ENCODE results near the gene FBXW5.

Gene FBXW5

DNA sequence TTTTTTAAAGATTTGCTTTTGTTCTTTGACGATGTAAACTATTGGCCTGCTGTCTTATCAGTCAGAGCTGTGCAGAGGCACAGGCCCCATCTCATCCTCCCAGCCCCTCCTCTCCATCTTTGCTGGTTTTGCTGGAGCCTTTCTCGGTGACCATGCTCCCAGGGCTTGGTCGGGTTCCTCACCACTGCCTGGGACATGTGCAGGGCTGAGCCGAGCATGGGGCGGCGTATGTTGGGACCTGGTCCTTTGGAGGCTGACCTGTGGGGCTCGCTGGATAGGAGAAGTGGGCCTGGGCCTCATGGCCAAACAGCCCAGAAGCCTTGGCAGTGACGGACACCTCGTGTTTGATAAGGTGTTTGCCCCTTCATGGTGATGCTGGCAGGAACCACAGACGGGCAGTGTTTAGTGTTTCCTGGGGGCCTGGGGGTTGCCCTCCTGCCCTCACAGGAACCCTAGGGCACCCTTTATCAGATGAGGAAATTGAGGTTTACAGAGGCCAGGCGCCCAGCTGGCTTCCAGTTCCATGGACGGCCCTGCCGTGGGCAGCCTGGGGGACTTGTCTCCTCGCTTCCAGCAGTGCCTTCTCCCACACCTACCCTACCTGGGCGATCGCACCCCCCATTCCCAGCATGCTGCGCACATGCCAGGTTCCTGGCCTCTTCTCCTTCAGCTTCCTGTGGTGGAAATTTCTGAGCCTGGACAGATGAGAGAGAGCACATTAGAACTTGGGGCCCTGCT, 30.7 kb downstream of the FBXW5 start:
- no peak for DNase-seq (ENCODE audit: low read depth in 1 of 2, low spot score in 1 of 2)

DNA sequence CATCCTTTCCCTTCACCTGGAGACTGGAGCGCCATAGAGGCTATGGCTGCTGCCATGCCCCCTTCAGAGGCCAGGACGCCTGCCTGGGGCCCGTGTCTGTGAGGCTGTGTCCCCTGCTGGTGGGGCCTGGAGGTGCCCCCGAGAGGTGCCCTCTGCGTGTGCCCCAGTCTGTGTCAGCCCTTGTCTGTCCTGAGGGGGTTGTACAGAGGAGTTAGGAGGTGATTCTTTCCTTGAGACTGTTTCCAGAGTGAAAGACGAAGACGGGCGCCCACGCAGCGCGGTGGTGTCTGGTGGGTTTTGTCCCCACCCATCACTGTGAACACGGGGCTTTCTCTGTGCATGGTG, 33.7 kb downstream of the FBXW5 start:
- no peak for DNase-seq (ENCODE audit: low read depth in 1 of 2, low spot score in 1 of 2)

DNA sequence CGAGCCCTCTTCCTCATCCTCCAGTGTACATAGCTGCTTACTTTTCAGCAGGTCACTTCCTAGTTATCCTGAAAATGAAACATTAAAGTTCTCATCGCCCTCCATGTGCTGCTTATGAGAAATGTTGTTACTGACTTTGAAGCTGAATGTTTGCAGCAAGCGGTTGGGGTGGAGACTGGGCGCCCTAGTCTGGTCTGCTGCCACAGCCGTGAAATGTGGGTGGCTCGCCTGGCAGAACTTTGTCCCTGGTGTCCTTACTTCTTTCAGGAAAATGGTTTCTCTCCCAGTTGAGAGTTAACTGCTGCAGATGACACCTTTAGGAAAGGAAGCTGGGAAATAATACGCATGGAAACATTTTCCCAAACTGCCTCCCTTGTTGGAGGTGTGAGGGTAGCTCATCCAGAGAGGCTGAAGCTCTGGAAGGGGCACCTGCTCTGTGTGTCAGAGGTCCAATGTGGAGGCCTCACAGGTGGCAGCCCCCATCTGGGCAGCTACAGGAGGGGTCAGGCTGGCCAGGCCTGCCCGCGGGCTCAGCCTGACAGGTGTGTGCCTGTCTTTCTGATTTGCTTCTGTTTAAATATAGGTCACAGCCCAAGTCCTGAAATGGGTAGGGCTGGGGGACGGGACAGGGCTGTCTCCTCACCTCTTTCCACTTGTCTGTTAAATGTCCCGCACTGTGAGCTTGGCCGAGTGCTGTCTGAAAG, 34.2 kb downstream of the FBXW5 start:
- no peak for DNase-seq (ENCODE audit: low read depth in 1 of 2, low spot score in 1 of 2)

DNA sequence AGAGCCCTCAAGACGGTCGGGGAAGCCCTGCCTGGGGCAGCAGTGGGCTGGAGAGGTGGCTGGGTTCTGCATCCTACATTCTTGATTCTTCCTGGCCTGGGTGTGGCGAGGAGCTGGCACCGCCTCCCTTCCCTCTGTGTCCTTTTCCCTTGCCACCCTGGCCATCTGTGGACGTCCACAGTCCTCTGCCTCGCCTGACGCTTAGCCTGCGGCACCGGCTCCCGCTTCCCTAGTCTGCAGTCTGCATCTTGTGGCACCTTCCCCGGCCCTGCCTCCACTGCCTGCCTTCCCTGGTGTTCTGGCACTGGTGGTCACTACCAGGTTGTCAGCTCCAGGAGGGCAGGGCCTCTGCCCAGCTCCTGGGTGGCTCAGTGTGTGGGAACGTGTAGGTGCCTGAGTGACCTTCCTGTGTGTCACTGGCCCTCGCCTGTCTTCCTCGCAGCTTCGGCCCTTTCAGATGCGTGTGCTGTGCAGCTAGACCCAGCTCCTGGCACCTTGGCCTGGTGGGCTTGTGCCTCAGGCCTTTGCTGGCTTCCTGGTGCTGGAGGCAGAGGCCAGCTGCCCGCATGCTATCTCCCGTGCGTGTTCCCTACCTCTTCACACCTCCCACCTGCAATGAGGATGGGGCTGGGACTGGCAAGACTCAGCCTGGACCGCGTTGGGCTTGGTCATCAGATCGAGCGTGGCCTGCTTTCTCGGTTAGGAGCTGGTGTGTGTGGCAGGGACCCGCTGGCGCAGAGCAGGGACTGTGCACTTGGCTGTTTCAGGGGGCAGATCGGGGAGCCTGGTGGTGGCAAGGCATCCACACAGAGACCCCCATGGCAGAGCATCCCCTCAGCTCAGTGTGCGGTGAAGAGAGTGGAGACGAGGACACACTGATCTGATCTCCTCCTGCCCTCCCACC, 37.3 kb downstream of the FBXW5 start:
- DNase-seq (ENCODE audit: low read depth in 1 of 2, low spot score in 1 of 2) = no peak

DNA sequence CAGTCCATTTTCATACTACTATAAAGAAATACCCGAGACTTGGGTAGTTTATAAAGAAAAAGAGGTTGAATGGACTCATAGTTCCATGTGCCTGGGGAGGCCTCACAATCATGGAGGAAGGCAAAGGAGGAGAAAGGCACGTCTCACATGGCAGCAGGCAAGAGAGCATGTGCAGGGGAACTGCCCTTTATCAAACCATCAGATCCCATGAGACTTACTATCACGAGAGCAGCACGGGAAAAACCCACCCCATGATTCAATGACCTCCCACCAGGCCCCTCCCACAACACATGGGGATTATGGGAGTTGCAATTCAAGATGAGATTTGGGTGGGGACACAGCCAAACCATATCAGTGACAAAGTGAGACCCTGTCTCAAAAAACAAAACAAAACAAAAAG, 38.3 kb downstream of the FBXW5 start:
- no peak for DNase-seq (ENCODE audit: low read depth in 1 of 2, low spot score in 1 of 2)

DNA sequence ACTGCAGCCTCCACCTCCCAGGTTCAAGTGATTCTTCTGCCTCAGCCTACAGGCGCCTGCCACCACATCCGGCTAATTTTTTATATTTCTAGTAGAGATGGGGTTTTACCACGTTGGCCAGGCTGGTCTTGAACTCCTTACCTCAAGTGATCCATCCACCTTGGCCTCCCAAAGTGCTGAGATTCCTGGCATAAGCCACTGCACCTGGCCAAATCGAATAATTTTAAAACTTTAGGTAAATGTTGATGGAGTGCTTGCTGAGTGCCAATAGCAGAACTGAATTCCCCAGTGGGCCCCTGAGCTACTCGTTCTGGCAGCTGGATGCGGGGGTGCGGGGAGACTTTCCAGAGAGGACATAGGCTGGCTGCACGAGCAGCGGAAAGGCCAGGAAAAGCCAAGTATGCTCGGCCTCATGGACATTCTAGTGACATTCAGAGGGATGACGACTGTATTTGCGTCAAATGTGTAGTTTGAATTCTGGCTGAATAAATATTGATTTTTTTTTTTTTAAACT, 41.4 kb downstream of the FBXW5 start:
- DNase-seq (ENCODE audit: low read depth in 1 of 2, low spot score in 1 of 2) = no peak

DNA sequence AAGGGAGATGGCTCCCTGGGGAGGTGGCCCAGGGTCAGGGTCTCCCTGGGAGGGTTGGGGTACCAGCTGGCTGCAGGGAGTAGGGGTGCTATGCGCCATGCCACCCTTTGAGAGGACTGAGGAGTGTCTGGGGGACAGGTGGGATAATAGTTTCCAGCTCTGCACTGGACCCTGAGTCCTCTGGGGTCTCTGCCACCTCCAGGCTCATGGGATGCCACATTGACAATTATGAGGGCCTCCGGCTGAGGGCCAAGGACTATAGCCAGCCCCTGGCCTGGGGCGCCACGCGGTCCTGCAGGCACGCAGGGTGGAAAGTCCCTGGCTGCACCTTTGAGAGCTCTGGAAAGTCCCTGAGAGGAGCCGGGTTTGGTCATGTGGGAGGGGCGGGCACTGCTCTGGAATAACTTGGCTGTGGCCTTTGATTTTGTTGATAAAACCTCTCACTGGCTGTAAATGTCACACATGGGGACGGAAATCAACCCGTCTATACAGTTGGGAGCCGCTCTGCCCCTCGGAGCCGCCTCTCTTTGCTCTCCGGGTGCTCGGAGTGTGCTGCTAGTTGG, 42.2 kb downstream of the FBXW5 start:
- peak; percentile 70 to 89 for DNase-seq (ENCODE audit: low read depth in 1 of 2, low spot score in 1 of 2)

DNA sequence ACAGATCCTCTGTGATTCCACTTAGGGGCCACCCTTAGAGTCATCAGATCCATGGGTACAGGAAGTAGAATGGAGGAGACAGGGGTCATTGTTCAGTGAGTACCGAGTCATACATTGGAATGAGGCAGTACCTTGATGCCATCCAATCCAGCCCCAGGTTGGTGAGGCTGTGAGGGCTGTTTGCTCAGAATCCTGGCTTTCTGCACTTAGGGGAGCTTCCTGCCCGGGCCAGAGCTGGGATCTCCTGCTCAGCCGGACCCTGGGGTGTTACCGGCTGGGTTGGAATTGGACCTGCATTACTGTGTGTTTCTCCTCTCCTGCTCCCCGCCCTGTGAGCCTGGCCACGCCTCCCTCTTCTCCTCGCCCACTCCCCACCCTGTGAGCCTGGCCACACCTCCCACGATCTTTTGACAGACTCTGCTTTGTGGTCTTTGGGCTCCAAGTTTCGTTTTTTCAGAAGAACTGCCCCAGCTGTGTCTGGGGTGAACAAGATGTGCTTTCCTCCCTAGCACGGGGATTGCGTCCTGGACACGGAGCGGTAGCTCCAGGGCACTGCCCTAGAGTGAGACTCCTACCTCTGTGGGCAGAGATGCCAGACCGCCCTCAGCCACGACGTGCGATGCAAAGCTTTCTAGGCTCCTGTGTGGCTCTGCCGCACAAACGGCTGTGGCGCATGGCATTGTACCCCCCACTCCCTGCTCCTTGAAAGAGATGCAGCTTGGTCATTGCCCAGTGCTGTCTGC, 42.9 kb downstream of the FBXW5 start:
- peak; percentile 57 to 74 for DNase-seq (ENCODE audit: low read depth in 1 of 2, low spot score in 1 of 2)

DNA sequence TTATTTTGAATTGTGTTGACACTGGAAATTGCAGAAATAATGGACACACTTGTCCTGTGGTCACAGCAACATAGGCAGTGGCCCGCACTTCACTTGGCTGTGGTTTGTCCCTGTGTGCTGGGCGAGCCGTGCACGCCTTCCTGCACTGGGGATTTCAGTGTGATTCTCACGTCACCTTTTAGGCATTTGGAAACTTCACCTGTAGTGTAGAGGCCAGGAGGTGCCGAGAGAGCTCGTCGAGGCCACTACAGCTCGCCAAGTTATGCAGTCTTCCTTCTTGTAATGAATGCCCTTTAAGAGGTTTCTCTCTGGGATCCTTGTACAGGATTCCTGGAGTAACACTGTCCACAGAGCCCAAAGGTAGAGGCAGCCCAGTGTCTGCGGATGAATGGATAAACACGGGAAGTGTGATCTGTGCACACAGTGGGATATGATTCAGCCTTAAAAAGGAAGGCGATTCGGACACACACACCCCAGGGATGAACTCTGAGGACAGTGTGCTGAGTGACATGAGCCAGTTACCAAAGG, 43.5 kb downstream of the FBXW5 start:
- no peak for DNase-seq (ENCODE audit: low read depth in 1 of 2, low spot score in 1 of 2)

DNA sequence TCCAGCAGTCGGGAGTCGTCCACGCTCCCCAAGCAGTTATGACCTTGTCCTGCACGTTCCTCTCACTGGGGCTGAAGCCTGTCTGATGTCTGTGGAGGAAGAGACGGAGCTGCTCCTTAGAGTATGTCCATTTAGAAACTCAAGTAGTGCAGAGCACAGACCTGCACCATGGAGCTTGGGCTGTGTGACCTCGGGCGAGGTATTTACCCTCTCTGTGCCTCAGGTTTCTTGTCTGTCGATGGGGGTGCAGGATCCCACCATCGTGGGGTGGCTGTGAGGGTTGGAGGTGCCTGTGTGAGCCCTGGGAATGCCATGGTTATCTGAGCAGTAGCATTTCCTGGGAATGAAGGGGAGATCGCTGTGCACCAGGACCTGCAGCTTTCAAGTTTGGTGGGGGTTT, 44.0 kb downstream of the FBXW5 start:
- no peak for DNase-seq (ENCODE audit: low read depth in 1 of 2, low spot score in 1 of 2)

DNA sequence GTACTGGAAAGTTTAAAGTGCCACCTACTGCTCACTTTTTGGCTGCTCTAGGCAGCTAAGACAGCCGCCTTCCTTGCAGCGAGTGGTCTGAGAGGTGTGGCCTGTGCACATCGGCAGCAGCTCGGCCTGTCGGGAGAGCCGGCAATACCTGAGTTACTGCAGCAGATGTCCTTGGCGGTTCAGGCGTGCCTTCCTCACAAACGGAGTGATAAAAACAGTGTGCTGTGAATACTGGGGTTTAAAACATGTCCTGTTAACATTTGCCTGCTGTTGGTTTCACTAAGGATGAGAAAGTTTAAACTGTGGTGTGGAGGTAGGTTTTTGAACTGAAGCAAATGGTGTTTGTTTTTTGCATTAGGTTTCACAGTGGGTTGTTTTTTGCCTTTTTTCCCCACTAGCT, 45.3 kb downstream of the FBXW5 start:
- DNase-seq (ENCODE audit: low read depth in 1 of 2, low spot score in 1 of 2) = no peak

DNA sequence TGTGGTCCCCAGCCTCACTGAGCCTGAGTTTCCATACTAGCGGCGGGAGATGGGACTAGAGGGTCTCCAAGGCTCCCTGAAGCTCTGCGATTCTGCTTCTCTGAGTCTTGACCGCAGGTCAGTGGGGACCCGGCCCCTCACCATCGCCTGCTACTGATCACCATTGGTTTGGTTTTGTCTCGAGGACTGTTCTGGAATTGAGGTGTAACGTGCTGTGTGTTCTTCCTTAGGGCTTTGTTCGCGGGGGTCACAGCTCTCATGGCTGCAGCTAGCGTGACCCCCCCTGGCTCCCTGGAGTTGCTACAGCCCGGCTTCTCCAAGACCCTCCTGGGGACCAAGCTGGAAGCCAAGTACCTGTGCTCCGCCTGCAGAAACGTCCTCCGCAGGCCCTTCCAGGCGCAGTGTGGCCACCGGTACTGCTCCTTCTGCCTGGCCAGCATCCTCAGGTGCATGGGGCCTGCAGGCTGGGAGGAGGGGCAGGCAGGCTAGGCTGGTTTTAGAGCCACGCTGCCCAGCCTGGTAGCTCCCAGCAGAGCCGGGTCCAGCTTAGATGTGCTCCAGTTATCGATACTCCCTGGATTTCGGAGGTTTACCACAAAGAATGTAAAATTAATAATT, 45.9 kb downstream of the FBXW5 start:
- DNase-seq (ENCODE audit: low read depth in 1 of 2, low spot score in 1 of 2) = no peak

DNA sequence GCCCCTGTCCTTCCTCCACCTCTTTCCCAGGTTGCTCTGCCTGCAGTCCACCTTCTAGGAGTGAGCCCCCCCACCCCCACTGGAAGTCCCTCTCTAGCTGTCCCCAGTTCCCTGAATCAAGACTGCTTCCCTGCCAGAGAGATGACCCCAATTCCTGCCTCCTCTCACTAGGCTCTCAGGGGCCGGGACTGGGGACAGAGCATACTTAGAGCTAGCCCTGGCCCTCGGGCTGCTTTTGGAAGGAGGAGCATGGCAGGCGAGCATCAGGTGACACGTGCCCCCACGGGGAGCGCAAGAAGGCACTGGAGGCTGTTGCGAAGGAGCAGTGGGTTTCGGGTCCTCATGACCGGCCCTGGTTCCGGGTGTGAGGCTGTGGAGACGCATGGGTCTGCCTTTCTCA, 48.5 kb downstream of the FBXW5 start:
- no peak for DNase-seq (ENCODE audit: low read depth in 1 of 2, low spot score in 1 of 2)

DNA sequence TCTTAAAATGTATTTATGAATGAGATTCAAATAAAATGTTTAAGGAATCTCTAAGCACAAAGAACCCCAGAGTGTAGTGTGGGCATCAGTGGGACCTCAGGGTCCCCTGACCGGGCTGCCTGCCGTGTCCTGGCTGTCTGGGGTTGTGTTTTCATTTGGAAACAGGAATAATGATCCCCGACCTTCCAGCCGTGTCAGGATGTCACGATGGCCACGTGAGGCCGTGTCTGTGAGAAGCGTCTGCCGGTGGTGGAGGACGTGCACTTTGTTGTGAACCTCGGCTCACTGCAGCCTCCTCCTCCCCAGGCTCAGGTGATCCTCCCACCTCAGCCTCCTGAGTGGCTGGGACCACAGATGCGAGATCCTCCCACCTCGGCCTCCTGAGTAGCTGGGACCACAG, 53.9 kb downstream of the FBXW5 start:
- no peak for DNase-seq (ENCODE audit: low read depth in 1 of 2, low spot score in 1 of 2)

All from activated CD4-positive, alpha-beta T cell treated with anti-CD3 and anti-CD28 coated beads, Interleukin-2, amount 50 U/mL, for 24 hours (primary cell).